ENCODE data around the gene EPX.

DNA sequence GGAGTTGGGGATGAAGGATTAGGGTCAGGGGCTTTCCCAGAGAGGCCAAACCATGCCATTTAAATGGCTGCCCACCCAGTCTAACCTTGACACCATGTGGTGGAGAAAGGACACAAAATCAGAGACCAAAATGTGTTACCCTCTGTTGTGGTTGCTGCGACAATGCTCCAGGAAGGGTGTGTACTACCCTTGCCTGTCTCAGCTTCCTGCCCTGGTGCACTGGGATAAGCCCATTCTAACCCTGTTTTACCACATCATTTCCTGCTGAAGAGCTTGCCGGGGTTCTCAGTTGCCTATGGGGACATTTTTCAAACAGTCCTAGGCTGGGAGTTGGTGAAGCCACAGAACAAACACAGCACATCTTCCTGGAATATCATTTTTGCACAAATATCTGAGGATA, 39.5 kb upstream of the EPX start:
- TF ChIP-seq, protein P1, sequence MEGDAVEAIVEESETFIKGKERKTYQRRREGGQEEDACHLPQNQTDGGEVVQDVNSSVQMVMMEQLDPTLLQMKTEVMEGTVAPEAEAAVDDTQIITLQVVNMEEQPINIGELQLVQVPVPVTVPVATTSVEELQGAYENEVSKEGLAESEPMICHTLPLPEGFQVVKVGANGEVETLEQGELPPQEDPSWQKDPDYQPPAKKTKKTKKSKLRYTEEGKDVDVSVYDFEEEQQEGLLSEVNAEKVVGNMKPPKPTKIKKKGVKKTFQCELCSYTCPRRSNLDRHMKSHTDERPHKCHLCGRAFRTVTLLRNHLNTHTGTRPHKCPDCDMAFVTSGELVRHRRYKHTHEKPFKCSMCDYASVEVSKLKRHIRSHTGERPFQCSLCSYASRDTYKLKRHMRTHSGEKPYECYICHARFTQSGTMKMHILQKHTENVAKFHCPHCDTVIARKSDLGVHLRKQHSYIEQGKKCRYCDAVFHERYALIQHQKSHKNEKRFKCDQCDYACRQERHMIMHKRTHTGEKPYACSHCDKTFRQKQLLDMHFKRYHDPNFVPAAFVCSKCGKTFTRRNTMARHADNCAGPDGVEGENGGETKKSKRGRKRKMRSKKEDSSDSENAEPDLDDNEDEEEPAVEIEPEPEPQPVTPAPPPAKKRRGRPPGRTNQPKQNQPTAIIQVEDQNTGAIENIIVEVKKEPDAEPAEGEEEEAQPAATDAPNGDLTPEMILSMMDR (IDR thresholded peaks at IDR 0.05; ENCODE audit: insufficient read depth, low read length): no peak
- no peak for TF ChIP-seq SPI1 (IDR thresholded peaks at IDR 0.05; ENCODE audit: borderline replicate concordance, low read depth)
